Karpas-422 (cell line): ENCODE results near the gene SPACA9. TPM values are rescaled to one million over a fixed set of nuclear protein-coding genes. Genes with fewer than 3 reads are reported as not detected.

Source experiments
- DNase-seq: peaks from one replicate; pipeline ENCODE4 v3.0.0-alpha.2; 2015
- H2AFZ ChIP-seq: fragments of 200-600 bp; sonication (generic); 2 replicates; pipeline ENCODE4 v1.6.1; 2014; ENCODE audit warnings: antibody characterized with exemption, low read length, mixed read lengths
- H3K27ac ChIP-seq: fragments of 200-600 bp; sonication (generic); 2 replicates; pipeline ENCODE4 v1.5.1; 2014; ENCODE audit warnings: mild to moderate bottlenecking, low read length, moderate library complexity
- H3K27me3 ChIP-seq: fragments of 200-600 bp; sonication (generic); 2 replicates; pipeline ENCODE4 v1.6.1; 2014; ENCODE audit warnings: low read length, mixed read lengths
- H3K36me3 ChIP-seq: fragments of 200-600 bp; sonication (generic); 2 replicates; pipeline ENCODE4 v1.6.1; 2014; ENCODE audit warnings: low read length, mixed read lengths; ENCODE audit not compliant: insufficient read depth
- H3K4me1 ChIP-seq: fragments of 200-600 bp; sonication (generic); 2 replicates; pipeline ENCODE4 v1.6.1; 2014; ENCODE audit warnings: mild to moderate bottlenecking, low read length, mixed read lengths
- H3K4me2 ChIP-seq: fragments of 200-600 bp; sonication (generic); 2 replicates; pipeline ENCODE4 v1.6.1; 2014; ENCODE audit warnings: low read length, low read depth, mild to moderate bottlenecking; ENCODE audit not compliant: poor library complexity, severe bottlenecking
- H3K4me3 ChIP-seq: fragments of 200-600 bp; sonication (generic); 2 replicates; pipeline ENCODE4 v1.5.1; 2014; ENCODE audit warnings: mild to moderate bottlenecking, antibody characterized with exemption, low read length, mixed read lengths
- H3K79me2 ChIP-seq: fragments of 200-600 bp; sonication (generic); 2 replicates; pipeline ENCODE4 v1.6.1; 2014; ENCODE audit warnings: mild to moderate bottlenecking, low read length, mixed read lengths
- H3K9ac ChIP-seq: fragments of 200-600 bp; sonication (generic); 2 replicates; pipeline ENCODE4 v1.6.0; 2014; ENCODE audit warnings: low read length
- H3K9me2 ChIP-seq: fragments of 200-600 bp; sonication (generic), shearing (Covaris generic); replicated peaks from 2 replicates; pipeline ENCODE4 v1.6.0; 2014; ENCODE audit warnings: mild to moderate bottlenecking, low read length, moderate library complexity; ENCODE audit not compliant: insufficient read depth
- H3K9me3 ChIP-seq: fragments of 300-700, 200-600 bp; sonication (generic); 2 replicates; pipeline ENCODE4 v1.6.1; 2014; ENCODE audit warnings: low read length, mixed read lengths
- H4K20me1 ChIP-seq: fragments of 200-600 bp; sonication (generic); 2 replicates; pipeline ENCODE4 v1.6.1; 2014; ENCODE audit warnings: mild to moderate bottlenecking, antibody characterized with exemption, low read length, low read depth; ENCODE audit not compliant: insufficient read depth
- total RNA-seq: library from RNA; depleted of rRNA; stranded (reverse); fragments of >200 nt; shearing (Covaris generic); gene quantifications from 2 replicates; pipeline ENCODE4 v1.2.3, GENCODE V29; 2014; ENCODE audit warnings: low replicate concordance

The SPACA9 gene
- total RNA-seq, 1 experiment from 2014 or later: 13.5 TPM

DNA sequence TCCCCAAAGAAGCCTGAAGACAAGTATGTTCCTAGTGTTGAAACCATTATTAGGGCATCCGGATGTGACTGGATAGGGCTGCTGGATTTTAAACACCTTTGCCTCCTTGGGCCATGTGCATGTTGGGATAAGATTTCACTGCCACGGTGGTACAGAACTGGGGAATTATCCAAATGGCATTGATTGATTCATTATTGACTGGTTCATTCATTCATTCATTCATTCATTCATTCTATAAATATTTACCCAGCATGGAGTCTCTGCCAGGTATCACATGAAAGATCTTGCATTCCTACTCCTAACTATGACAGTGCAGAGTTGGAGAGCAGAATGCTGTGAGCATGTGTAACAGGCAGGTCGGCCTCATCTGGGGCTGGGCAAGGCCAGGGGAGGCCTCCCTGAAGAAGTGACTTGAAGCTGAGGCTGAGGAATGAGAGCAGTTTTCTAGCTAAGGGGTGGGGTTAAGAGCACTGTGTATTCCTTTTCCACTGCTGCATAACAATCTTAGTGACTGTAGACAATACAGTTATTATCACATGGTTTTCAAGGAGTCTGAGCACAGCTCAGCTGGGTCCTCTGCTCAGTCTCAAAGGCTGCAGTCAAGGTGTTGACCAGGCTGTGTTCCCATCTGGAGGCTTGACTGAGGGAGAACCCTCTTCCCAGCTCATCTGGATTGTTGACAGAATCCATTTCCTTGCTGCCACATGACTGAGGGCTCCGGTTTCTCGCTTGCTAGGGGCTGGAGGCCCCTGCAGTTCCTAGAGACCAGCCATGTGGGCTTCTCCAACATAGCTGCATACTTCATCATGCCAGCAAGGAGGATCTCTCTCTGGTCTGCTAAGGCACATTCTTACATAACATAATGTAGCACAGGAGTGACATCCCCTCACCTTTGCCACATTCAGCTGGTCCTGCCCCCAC is 36.3 kb upstream of the SPACA9 start:
- H3K9ac ChIP-seq: no peak overlapping the region
- no peaks in the 10 kb centered on the region for H3K9me3 ChIP-seq
- H2AFZ ChIP-seq: no peak overlapping the region
- no peaks in the 10 kb centered on the region for H3K9me2 ChIP-seq
- no peak overlapping the region for H3K27ac ChIP-seq
- H3K4me3 ChIP-seq: no peak overlapping the region
- no peaks in the 10 kb centered on the region for H3K4me1 ChIP-seq
- no peak overlapping the region for H3K4me2 ChIP-seq
- H4K20me1 ChIP-seq: no peaks in the 10 kb centered on the region
- H3K36me3 ChIP-seq: no peaks in the 10 kb centered on the region
- DNase-seq: no peak
- H3K27me3 ChIP-seq: no peaks in the 10 kb centered on the region
- H3K79me2 ChIP-seq: no peaks in the 10 kb centered on the region

DNA sequence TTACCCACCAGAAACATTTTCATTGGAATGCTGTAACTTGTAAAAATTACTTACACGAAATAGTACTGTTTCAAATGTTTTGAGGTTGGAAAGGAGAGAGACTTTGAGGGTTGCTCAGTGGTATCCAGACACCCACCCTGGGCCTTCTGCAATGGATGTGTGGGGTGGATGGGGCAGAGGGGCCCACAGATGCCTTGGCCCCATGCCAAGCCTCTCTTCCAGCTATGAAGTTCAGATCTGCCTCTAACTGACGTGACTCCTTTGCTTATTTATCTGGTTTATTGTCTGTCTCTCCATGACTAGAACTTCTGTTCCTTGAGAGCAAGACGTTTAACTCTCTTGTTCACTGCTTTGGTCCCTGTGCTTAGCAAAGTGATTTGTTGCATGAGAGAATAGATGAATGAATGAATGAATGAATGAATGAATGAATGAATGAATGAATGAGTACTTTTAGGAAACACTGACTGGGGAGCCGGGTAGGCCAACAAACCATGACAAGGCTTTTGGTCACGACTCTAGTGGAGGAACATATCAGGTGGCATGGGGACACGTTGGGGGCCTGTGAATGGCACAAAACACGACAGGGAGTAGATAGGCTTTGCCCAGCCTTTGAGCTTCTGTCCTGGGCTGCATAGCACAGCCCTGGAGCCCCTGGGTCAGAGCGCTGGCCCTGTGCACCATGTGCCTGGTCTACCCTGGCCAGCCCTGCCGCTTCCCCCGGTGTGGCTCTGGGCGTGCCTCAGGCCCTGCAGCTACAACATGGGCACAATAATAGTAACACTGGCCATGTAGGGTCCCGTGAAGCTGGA is 32.4 kb upstream of the SPACA9 start:
- Histone ChIP-seq H3K9me3 (no peaks in the 10 kb centered on the region), H3K4me1 (no peaks in the 10 kb centered on the region), H3K9ac (no peak overlapping the region), H3K36me3 (no peaks in the 10 kb centered on the region), H3K4me3 (no peak overlapping the region), H4K20me1 (no peaks in the 10 kb centered on the region), H2AFZ (no peak overlapping the region), H3K27me3 (no peaks in the 10 kb centered on the region), H3K27ac (no peak overlapping the region), H3K9me2 (no peaks in the 10 kb centered on the region), H3K4me2 (no peak overlapping the region), H3K79me2 (no peaks in the 10 kb centered on the region)
- DNase-seq: peak; percentile 26

GRCh38 chr9:132846918-132847515 is 31.7 kb upstream of the SPACA9 start:
- no peaks in the 10 kb centered on the region for H3K79me2 ChIP-seq
- H3K4me2 ChIP-seq: no peak overlapping the region
- no peak overlapping the region for H2AFZ ChIP-seq
- H3K4me3 ChIP-seq: no peak overlapping the region
- H4K20me1 ChIP-seq: no peaks in the 10 kb centered on the region
- H3K36me3 ChIP-seq: no peaks in the 10 kb centered on the region
- no peak overlapping the region for H3K27ac ChIP-seq
- H3K9ac ChIP-seq: no peak overlapping the region
- H3K9me2 ChIP-seq: no peaks in the 10 kb centered on the region
- H3K9me3 ChIP-seq: no peaks in the 10 kb centered on the region
- H3K27me3 ChIP-seq: no peaks in the 10 kb centered on the region
- no peak for DNase-seq
- H3K4me1 ChIP-seq: no peaks in the 10 kb centered on the region

- no peak overlapping the region for H3K27ac ChIP-seq
- H3K79me2 ChIP-seq: no peaks in the 10 kb centered on the region
- no peak for DNase-seq
Observed at GRCh38 chr9:132849185-132849706, 29.5 kb upstream of the SPACA9 start.

DNA sequence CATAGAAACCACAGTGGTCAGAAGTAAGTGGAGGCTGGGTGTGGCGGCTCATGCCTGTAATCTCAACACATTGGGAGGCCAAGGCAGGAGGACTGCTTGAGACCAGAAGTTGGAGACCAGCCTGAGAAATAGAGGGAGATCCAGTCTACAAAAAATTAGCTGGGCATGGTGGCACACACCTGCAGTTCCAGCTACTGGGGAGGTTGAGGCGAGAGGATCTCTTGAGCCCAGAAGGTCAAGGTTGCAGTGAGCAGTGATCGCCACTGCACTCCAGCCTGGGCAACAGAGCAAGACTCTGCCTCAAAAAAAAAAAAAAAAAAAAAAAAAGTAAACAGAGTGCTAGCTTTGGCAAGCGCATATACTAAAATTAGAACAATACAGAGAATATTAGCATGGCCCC is 25.2 kb upstream of the SPACA9 start:
- H3K36me3 ChIP-seq: no peaks in the 10 kb centered on the region
- no peaks in the 10 kb centered on the region for H3K27me3 ChIP-seq
- H3K9me3 ChIP-seq: no peaks in the 10 kb centered on the region
- no peaks in the 10 kb centered on the region for H4K20me1 ChIP-seq
- H3K9me2 ChIP-seq: no peaks in the 10 kb centered on the region
- no peak for DNase-seq
- no peak overlapping the region for H2AFZ ChIP-seq
- H3K4me3 ChIP-seq: no peak overlapping the region
- H3K4me1 ChIP-seq: no peaks in the 10 kb centered on the region
- no peaks in the 10 kb centered on the region for H3K79me2 ChIP-seq
- H3K4me2 ChIP-seq: no peak overlapping the region
- no peak overlapping the region for H3K27ac ChIP-seq
- no peak overlapping the region for H3K9ac ChIP-seq

More at GRCh38 chr9:132849185-132849706, 29.5 kb upstream of the SPACA9 start:
- peak overlapping the region; percentile 32; the same call in 1 of the 2 replicates for H3K9ac ChIP-seq
- no peaks in the 10 kb centered on the region for H3K4me1 ChIP-seq
- peak overlapping the region; percentile 24 for H3K4me2 ChIP-seq
- no peaks in the 10 kb centered on the region for H3K9me2 ChIP-seq
- no peaks in the 10 kb centered on the region for H4K20me1 ChIP-seq
- no peaks in the 10 kb centered on the region for H3K36me3 ChIP-seq
- H3K4me3 ChIP-seq: no peak overlapping the region
- no peaks in the 10 kb centered on the region for H3K27me3 ChIP-seq
- H2AFZ ChIP-seq: no peak overlapping the region
- H3K9me3 ChIP-seq: no peaks in the 10 kb centered on the region

DNA sequence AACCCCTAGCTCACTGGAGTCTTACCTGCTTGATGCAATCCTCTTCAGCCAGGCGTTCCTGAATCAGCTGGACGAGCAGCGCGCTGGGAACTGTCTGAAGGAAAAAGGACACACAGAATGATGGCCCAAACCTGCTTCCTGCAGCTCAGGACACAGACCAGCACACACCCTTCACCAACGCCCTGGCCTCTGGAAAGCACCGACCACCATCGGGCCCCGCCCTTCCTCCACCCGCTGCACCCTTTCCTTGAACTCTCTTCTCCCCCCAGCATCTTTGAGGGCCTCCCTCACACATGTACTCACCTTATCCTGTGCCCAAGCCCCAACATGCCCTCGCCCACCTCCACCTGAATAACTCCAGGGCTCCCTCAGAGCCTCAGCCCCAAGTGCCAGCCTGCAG is 23.9 kb upstream of the SPACA9 start:
- H3K4me2 ChIP-seq: no peak overlapping the region
- no peak overlapping the region for H2AFZ ChIP-seq
- DNase-seq: no peak
- no peaks in the 10 kb centered on the region for H4K20me1 ChIP-seq
- no peak overlapping the region for H3K27ac ChIP-seq
- H3K36me3 ChIP-seq: no peaks in the 10 kb centered on the region
- H3K27me3 ChIP-seq: no peaks in the 10 kb centered on the region
- H3K9ac ChIP-seq: no peak overlapping the region
- H3K4me1 ChIP-seq: no peaks in the 10 kb centered on the region
- H3K9me2 ChIP-seq: no peaks in the 10 kb centered on the region
- no peaks in the 10 kb centered on the region for H3K79me2 ChIP-seq
- H3K9me3 ChIP-seq: no peaks in the 10 kb centered on the region
- no peak overlapping the region for H3K4me3 ChIP-seq

DNA sequence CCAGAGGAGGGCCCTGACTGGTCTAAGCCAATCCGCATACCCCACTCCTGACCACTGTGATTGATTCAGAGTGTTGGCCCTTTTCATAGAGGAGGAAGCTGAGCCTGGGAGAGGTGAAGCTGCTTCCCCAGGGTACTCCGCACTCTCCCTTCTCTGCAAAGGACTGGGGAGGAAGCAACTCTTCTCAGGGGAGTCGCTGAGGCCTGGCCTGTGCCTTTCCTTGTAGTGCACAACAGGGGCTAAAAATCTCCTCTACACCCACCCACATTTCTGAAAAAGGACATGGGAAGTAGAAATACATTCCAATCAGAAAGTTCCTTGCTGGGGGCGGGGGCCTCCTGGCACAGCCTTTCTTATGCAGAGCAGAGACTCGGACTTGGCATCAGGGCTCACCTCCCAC is 22.8 kb upstream of the SPACA9 start:
- no peak for DNase-seq
- no peaks in the 10 kb centered on the region for H4K20me1 ChIP-seq
- no peak overlapping the region for H3K27ac ChIP-seq
- no peaks in the 10 kb centered on the region for H3K4me1 ChIP-seq
- H3K4me2 ChIP-seq: no peak overlapping the region
- H2AFZ ChIP-seq: no peak overlapping the region
- no peak overlapping the region for H3K4me3 ChIP-seq
- H3K9ac ChIP-seq: no peak overlapping the region
- no peaks in the 10 kb centered on the region for H3K36me3 ChIP-seq
- no peaks in the 10 kb centered on the region for H3K27me3 ChIP-seq
- H3K9me2 ChIP-seq: no peaks in the 10 kb centered on the region
- H3K79me2 ChIP-seq: no peaks in the 10 kb centered on the region
- H3K9me3 ChIP-seq: no peaks in the 10 kb centered on the region

GRCh38 chr9:132857031-132857430 is 21.7 kb upstream of the SPACA9 start:
- Histone ChIP-seq H3K9me3 (no peaks in the 10 kb centered on the region), H3K4me2 (no peak overlapping the region), H3K4me3 (no peak overlapping the region), H2AFZ (no peak overlapping the region), H3K36me3 (no peaks in the 10 kb centered on the region), H4K20me1 (no peaks in the 10 kb centered on the region), H3K27ac (no peak overlapping the region), H3K9ac (no peak overlapping the region), H3K9me2 (no peaks in the 10 kb centered on the region), H3K79me2 (no peaks in the 10 kb centered on the region), H3K27me3 (no peaks in the 10 kb centered on the region), H3K4me1 (no peaks in the 10 kb centered on the region)
- DNase-seq: no peak
